RCC 7860 (cell line): ENCODE data around the gene CYLC1.

Experiments used
- DNase-seq: peaks from one replicate; pipeline ENCODE4 v3.0.0-alpha.2; 2015; ENCODE audit warnings: low spot score
- FAIRE-seq: peaks from 2 replicates; lab custom pipeline; 2012; peaks lifted over from hg19 to GRCh38; lab: Jason Lieb, UNC

The CYLC1 gene

GRCh38 chrX:83860846-83861245 lies at the start of gene CYLC1:
Gene CYLC1, plus strand, starts transcription at chrX:83861146. Its CDS starts 37 bp downstream, at chrX:83861183.
- FAIRE-seq = no peak
- no peak for DNase-seq

- FAIRE-seq (no peak), DNase-seq (no peak)
These were observed 41.6 kb upstream of the CYLC1 start for GRCh38 chrX:83819304-83819703.

- no peak for DNase-seq
- FAIRE-seq = peak; percentile 24
These were observed 31.1 kb upstream of the CYLC1 start for GRCh38 chrX:83829874-83830273.

- FAIRE-seq = peak; percentile 4
- no peak for DNase-seq
These were observed 15.5 kb upstream of the CYLC1 start for GRCh38 chrX:83845397-83845796.

GRCh38 chrX:83847339-83847738 lies 13.6 kb upstream of the CYLC1 start:
- FAIRE-seq (no peak), DNase-seq (no peak)

- DNase-seq = no peak
- no peak for FAIRE-seq
These were observed 27.6 kb downstream of the CYLC1 start for GRCh38 chrX:83888585-83888984.

GRCh38 chrX:83892433-83892832 lies 31.5 kb downstream of the CYLC1 start:
- FAIRE-seq = no peak

GRCh38 chrX:83906921-83907320 lies 46.0 kb downstream of the CYLC1 start:
- FAIRE-seq (no peak), DNase-seq (no peak)

More at GRCh38 chrX:83892433-83892832, 31.5 kb downstream of the CYLC1 start:
- no peak for DNase-seq

GRCh38 chrX:83916525-83916924 lies 55.6 kb downstream of the CYLC1 start:
- FAIRE-seq (no peak), DNase-seq (no peak)

GRCh38 chrX:83934220-83934619 lies 73.3 kb downstream of the CYLC1 start:
- FAIRE-seq = no peak
- DNase-seq = no peak
